Spleen (tissue), 7 donors: ENCODE results near the gene AP4B1.

ENCODE experiments used
- POLR2A ChIP-seq, 3 donors: fragments of 450-650 bp; IDR thresholded peaks; one replicate each; pipeline ENCODE4 v1.5.1; 2017; ENCODE audit warnings: antibody characterized with exemption in 3 of 3, mild to moderate bottlenecking in 1 of 3
- POLR2AphosphoS5 ChIP-seq, 3 donors: sonication (generic); formaldehyde crosslinking; IDR thresholded peaks; one replicate each; pipeline ENCODE4 v1.5.1; 2017; ENCODE audit warnings: antibody characterized with exemption in 3 of 3
- TF ChIP-seq, protein P1 (sequence below), 11 experiments: fragments of 200-600 bp in 7 of 11; fragments of 450-650 bp in 4 of 11; sonication (generic) in 4 of 11; IDR thresholded peaks in 8 of 11; conservative IDR thresholded peaks in 3 of 11; 1 replicate in 7 of 11; 2 replicates in 4 of 11; pipeline versions ENCODE4 v1.4.0 to v1.8.0; 2016 to 2021; ENCODE audit warnings: antibody characterized with exemption in 11 of 11, inconsistent platforms in 4 of 11, mild to moderate bottlenecking in 1 of 11
- donor health status: DM: no; HTN: no; CAD: no; lungs with moderate emphysema.
- donor health status: DM: no; HTN: no; CAD: no.
- donor health status: DM: no; HTN: no; CAD: no.

DNA sequence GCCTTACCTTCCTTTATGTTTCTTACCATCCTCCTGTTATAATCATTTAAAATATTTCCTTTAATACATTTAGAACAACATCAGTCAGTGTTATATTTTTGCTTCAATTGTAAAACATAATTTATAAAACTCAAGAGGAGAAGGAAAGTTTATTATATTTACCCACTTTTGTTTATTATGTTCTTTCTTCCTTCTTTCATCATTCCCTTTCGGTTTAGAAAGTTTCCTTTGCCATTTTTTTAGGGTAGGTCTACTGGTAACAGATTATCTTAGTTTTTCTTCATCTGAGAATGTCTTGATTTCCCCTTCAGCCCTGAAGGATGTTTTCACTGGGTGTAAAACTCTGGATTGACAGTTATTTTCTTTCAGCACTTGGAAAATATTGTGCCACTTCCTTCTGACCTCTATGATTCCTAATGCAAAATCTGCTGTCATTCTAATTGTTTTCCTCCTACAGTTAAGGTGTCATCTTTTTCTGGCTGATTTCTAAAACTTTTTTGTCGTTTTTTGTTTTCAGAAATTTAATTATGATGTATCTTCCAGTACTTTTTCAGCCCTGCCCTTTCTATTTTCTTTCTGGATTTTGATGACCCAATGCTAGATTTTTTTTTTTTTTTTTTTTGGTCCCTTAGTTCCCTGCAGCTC is 58.1 kb downstream of the AP4B1 start:
- TF ChIP-seq POLR2AphosphoS5 (IDR thresholded peaks at IDR 0.05) = no peak
- TF ChIP-seq, protein P1, sequence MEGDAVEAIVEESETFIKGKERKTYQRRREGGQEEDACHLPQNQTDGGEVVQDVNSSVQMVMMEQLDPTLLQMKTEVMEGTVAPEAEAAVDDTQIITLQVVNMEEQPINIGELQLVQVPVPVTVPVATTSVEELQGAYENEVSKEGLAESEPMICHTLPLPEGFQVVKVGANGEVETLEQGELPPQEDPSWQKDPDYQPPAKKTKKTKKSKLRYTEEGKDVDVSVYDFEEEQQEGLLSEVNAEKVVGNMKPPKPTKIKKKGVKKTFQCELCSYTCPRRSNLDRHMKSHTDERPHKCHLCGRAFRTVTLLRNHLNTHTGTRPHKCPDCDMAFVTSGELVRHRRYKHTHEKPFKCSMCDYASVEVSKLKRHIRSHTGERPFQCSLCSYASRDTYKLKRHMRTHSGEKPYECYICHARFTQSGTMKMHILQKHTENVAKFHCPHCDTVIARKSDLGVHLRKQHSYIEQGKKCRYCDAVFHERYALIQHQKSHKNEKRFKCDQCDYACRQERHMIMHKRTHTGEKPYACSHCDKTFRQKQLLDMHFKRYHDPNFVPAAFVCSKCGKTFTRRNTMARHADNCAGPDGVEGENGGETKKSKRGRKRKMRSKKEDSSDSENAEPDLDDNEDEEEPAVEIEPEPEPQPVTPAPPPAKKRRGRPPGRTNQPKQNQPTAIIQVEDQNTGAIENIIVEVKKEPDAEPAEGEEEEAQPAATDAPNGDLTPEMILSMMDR (IDR thresholded peaks at IDR 0.05 in 8 of 11, conservative IDR thresholded peaks at IDR 0.05 in 3 of 11) = no peak
- no peak for TF ChIP-seq POLR2A (IDR thresholded peaks at IDR 0.05)
